Muscle layer of colon (tissue), 2 donors: ENCODE data around the gene CCDC149.

Experiments
- H3K27ac ChIP-seq: one replicate; pipeline ENCODE4 v1.7.0; 2013; ENCODE audit warnings: low read depth, mild to moderate bottlenecking, low read length, moderate library complexity
- H3K27me3 ChIP-seq, 2 donors: one replicate each; pipeline ENCODE4 v1.7.0; 2013; ENCODE audit warnings: low read length in 2 of 2, mild to moderate bottlenecking in 2 of 2; ENCODE audit not compliant: insufficient read depth in 2 of 2, control insufficient read depth in 1 of 2
- H3K36me3 ChIP-seq: one replicate; pipeline ENCODE4 v1.7.0; 2013; ENCODE audit warnings: mild to moderate bottlenecking, low read length; ENCODE audit not compliant: insufficient read depth
- H3K4me1 ChIP-seq: one replicate; pipeline ENCODE4 v1.7.0; 2013; ENCODE audit warnings: mild to moderate bottlenecking, low read length; ENCODE audit not compliant: insufficient read depth
- H3K4me3 ChIP-seq, 2 donors: one replicate each; pipeline ENCODE4 v1.7.0; 2013; ENCODE audit warnings: low read length in 2 of 2, low read depth in 1 of 2, mild to moderate bottlenecking in 1 of 2, moderate library complexity in 1 of 2
- H3K9ac ChIP-seq: one replicate; pipeline ENCODE4 v1.7.0; 2013; ENCODE audit warnings: low read length
- H3K9me3 ChIP-seq: one replicate; pipeline ENCODE4 v1.7.0; 2013; ENCODE audit warnings: mild to moderate bottlenecking, low read length
- donor health status: abdominal sarcoma.
- donor health status: Adenocarcinoma of cecum.

CCDC149 gene

DNA sequence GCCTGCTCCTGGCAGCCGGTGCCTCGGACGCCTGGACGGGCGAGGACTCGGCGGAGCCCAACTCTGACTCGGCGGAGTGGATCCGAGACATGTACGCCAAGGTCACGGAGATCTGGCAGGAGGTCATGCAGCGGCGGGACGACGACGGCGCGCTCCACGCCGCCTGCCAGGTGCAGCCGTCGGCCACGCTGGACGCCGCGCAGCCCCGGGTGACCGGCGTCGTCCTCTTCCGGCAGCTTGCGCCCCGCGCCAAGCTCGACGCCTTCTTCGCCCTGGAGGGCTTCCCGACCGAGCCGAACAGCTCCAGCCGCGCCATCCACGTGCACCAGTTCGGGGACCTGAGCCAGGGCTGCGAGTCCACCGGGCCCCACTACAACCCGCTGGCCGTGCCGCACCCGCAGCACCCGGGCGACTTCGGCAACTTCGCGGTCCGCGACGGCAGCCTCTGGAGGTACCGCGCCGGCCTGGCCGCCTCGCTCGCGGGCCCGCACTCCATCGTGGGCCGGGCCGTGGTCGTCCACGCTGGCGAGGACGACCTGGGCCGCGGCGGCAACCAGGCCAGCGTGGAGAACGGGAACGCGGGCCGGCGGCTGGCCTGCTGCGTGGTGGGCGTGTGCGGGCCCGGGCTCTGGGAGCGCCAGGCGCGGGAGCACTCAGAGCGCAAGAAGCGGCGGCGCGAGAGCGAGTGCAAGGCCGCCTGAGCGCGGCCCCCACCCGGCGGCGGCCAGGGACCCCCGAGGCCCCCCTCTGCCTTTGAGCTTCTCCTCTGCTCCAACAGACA is 113.1 kb downstream of the CCDC149 start:
- H3K9ac ChIP-seq = no peak overlapping the region

DNA sequence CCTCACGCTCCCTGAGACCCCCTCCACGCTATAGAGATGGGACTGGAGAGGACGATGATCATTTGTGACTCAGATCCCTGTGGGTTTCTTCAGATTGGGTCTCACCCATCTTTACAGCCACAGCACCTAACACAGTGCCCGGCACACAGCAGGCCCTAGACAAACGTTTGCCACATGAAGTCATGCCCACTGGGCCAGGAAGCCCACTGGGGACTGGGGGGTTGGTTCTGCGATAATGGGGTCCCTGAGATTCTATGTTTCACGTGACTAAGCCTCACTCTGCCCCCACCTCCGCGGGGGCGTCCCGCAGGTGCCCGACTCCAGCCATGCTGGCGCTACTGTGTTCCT is 113.7 kb downstream of the CCDC149 start:
- Histone ChIP-seq H3K9ac (no peak overlapping the region), H3K4me1 (peaks cover 22% of the 10 kb centered on the region), H3K27me3 (no peaks in the 10 kb centered on the region), H3K4me3 (no peak overlapping the region), H3K27ac (no peak overlapping the region), H3K36me3 (no peaks in the 10 kb centered on the region), H3K9me3 (no peaks in the 10 kb centered on the region)

More for the DNA sequence above, 113.1 kb downstream of the CCDC149 start:
- H3K4me3 ChIP-seq = peak overlapping the region in 1 of 2 donors; percentile 41
- no peak overlapping the region for H3K27ac ChIP-seq
- H3K9me3 ChIP-seq = no peaks in the 10 kb centered on the region
- H3K4me1 ChIP-seq = peaks cover 19% of the 10 kb centered on the region
- no peaks in the 10 kb centered on the region for H3K27me3 ChIP-seq
- H3K36me3 ChIP-seq = no peaks in the 10 kb centered on the region

DNA sequence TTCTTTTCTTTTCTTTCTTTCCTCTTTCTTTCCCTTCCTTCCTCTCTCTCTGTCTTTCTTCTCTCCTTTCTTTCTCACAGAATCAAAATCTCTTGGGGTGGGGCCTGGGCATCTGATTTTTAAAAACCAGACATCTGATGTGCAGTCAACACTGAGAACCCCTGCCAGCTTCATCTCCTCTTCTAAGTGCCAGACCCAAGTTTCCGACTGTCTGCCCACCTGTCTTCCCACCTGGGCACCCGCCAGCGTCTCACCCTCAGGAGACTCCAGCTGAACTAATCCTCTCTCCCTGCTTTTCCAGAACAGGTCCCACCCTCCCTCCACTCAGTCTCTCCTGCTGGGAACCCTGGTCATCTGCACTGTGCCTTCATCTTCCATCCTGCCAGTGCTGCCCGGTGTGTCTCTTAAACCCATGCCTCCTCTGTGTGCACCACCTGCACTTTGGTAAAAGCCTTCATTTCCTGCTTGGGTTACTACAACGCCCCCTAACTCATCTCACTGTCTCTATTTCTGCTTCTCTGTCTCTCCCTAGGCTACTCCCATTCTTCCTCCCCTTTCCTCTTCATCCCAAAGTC is 114.7 kb downstream of the CCDC149 start:
- Histone ChIP-seq H3K36me3 (no peaks in the 10 kb centered on the region), H3K9me3 (no peaks in the 10 kb centered on the region), H3K27ac (no peak overlapping the region), H3K9ac (no peak overlapping the region), H3K27me3 (no peaks in the 10 kb centered on the region), H3K4me1 (peaks cover 24% of the 10 kb centered on the region), H3K4me3 (no peak overlapping the region)

DNA sequence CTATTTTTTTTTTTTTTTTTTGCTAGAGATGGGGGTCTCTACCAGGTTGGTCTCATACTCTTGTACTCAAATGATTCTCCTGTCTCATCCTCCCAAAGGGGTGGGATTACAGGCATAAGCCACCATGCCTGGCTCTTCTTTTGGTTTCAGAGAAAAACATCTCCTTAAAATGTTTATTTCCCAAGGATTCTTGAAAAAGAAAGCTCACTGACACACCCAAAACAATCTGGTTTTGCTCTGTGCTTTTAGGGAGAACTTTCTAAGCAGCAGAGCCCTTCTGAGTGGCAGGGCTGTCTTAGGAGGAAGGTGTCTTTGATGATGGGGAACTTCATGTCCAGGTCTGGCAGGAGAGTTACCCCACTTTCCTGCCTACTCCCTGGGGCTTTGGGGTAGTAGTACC is 116.2 kb downstream of the CCDC149 start:
- H3K4me3 ChIP-seq = no peak overlapping the region
- no peaks in the 10 kb centered on the region for H3K36me3 ChIP-seq
- H3K4me1 ChIP-seq = peaks cover 24% of the 10 kb centered on the region
- no peak overlapping the region for H3K9ac ChIP-seq
- H3K27me3 ChIP-seq = no peaks in the 10 kb centered on the region
- H3K27ac ChIP-seq = peak overlapping the region; percentile 89
- no peaks in the 10 kb centered on the region for H3K9me3 ChIP-seq

DNA sequence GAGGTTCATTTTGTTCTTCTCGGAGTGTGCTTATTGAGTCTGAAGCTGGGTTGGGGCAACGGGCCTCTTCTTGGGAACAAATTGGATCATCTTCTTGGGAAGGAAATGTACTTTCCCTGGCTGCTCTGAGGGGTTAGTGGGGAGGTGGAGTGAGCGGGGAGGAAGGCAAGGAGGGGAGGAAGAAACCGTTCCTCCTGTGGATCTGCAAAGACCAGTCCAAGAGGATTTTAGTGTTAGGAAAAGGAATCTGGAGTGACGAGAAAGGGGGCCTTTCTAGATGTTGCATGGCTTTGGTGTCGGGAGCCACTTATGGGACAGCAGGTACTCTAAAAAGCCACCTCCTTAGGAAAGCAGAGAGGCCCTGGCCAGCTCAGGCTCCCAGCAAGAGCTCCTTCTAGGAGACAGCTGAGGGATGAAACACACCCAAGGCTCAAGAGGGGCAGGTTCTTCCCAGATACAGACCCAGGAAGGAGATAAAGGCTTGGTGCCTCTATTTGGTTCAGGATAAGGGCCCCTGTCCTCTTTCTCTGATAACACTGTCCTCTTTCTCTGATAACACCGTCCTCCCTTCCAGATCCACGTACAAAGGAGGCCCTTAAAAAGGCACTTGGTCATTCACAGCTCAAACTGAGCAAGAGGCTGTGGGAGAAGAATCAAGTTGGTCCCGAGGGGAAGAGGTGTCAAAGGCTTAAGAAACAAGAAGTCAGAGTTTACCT is 117.0 kb downstream of the CCDC149 start:
- peak overlapping the region; percentile 15 to 72 for H3K4me3 ChIP-seq

DNA sequence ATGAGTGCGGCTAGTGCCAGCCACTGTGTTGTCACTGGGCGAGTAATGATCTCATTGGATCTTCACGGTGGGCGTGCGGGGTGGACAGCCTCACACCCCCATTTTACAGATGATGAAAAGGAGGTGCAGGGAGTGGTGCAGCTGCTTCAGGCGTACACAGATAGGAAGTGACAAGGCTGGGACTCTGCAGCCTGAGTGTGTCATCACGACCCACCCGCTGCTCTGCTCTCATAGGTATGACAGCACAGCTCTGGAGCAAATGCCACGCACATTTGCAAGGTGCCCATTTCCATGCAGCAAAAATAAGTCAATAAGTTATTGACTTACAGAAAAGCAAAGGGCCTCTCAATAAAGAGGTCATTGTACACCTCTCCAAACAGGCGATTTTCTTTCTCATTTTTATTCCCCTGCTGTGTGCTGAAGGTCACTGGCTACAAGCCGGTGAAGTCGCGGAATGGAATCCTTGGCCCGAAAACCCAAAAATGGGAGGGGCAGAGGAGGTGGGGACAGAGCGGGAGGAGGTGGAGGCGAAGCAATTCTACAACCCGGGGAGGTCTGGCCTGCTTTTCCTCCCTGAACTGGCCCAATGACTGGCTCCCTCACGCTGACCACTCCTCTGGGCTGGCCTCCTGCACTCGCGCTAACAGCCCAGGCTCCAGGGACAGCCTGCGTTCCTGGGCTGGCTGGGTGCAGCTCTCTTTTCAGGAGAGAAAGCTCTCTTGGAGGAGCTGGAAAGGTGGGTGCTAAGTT is 117.8 kb downstream of the CCDC149 start, which contains the start of gene SOD3:
Gene SOD3, plus strand, starts transcription at position 658 of the 750 bp plus-strand sequence. CDS start 3,949 bp downstream, outside the sequence.
- peak within 1 kb of the TSS; percentile 89 for H3K27ac ChIP-seq
- no peaks in the 10 kb centered on the region for H3K9me3 ChIP-seq
- no peaks in the 10 kb centered on the region for H3K36me3 ChIP-seq
- H3K4me3 ChIP-seq = peak within 1 kb of the TSS; percentile 28 to 72
- no peaks in the 10 kb centered on the region for H3K27me3 ChIP-seq
- peaks cover 20% of the 10 kb centered on the region for H3K4me1 ChIP-seq
- H3K9ac ChIP-seq = peak within 1 kb of the TSS; percentile 8

More for the DNA sequence above, 117.0 kb downstream of the CCDC149 start:
- H3K27ac ChIP-seq = peak overlapping the region; percentile 89
- H3K27me3 ChIP-seq = no peaks in the 10 kb centered on the region
- H3K4me1 ChIP-seq = peaks cover 20% of the 10 kb centered on the region
- peak overlapping the region; percentile 8 for H3K9ac ChIP-seq
- H3K9me3 ChIP-seq = no peaks in the 10 kb centered on the region
- no peaks in the 10 kb centered on the region for H3K36me3 ChIP-seq

DNA sequence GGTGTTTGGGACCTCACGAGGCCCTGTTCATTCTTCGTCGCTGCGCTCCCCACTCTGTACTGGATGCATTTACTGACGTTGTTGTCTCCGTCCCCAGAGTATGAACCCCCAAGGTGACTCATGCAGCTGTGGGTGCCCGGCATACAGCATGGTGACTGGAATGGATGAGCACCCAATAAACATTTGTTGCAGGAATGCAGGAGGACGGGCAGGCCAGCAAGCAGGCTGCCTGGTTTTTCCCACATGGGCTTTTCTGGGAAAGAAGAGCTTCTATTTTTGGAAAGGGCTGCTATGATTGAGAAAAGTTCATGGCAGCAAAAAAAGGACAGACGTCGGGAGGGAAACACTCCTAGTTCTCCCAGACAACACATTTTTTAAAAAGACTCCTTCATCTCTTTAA is 118.4 kb downstream of the CCDC149 start:
- Histone ChIP-seq H3K4me3 (peak overlapping the region in 1 of 2 donors; percentile 72), H3K4me1 (peaks cover 20% of the 10 kb centered on the region), H3K9ac (peak overlapping the region; percentile 8)

DNA sequence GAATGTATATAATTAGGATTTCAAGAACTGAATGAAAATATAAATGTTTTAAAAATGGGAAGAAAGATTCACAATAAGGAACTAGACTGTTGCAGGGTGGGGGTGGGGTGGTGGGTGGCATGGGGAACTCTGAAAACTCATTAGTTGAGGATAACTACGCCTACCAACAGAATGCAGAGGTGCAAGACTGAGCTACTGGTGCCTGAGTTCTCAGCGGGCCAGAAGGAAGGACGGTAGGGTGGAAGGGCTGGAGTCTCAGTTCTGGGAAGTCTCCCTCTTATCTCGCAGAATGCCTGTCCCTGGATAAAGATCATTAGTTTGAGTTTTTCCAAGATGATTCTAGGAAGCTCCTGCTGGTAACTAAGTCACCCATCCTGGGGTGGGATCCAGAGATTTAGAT is 118.8 kb downstream of the CCDC149 start:
- H3K36me3 ChIP-seq = no peaks in the 10 kb centered on the region
- no peaks in the 10 kb centered on the region for H3K27me3 ChIP-seq
- no peaks in the 10 kb centered on the region for H3K9me3 ChIP-seq
- H3K4me1 ChIP-seq = peaks cover 20% of the 10 kb centered on the region
- peak overlapping the region; percentile 28 for H3K27ac ChIP-seq
- H3K9ac ChIP-seq = no peak overlapping the region
- peak overlapping the region in 1 of 2 donors; percentile 72 for H3K4me3 ChIP-seq

More for the DNA sequence above, 118.4 kb downstream of the CCDC149 start:
- Histone ChIP-seq H3K27ac (peak overlapping the region; percentile 89), H3K36me3 (no peaks in the 10 kb centered on the region), H3K27me3 (no peaks in the 10 kb centered on the region), H3K9me3 (no peaks in the 10 kb centered on the region)

DNA sequence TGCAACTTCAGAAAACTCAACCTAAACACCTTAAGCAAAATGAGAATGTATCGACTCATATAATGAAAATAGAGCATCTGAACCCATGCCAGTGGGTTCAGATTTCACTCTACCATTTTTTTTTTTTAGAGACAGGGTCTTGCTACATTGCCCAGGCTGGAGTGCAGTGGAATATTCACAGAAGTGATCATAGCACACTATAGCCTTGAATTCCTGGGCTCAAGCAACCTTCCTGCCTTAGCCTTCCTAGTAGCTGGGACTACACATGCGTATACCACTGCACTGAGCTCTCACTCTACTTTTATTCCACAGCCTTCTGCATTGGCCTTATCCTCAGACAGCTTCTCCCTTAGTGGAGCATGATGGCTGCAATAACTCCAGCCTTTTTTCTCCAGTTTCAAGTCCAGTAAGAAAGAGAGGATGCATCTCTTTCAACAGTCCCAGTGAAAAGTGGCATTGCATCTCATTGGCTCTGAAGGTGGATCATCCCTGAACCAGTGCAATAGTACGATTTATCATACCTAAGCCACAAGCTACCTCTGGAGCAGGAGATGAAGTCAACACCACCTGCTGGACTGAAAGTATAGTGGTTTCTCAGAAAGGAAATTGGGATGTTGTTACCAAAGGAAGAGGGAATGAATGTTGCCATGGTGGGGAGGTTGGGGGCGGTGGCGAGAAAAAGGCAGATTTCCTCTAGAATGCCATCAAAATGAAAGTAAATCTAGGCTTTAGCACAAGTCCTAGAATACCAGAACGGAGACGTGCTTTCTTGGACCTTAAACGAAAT is 119.4 kb downstream of the CCDC149 start:
- Histone ChIP-seq H3K4me3 (no peak overlapping the region), H3K9ac (no peak overlapping the region), H3K4me1 (peaks cover 20% of the 10 kb centered on the region), H3K27me3 (no peaks in the 10 kb centered on the region), H3K9me3 (no peaks in the 10 kb centered on the region), H3K27ac (no peak overlapping the region), H3K36me3 (no peaks in the 10 kb centered on the region)

DNA sequence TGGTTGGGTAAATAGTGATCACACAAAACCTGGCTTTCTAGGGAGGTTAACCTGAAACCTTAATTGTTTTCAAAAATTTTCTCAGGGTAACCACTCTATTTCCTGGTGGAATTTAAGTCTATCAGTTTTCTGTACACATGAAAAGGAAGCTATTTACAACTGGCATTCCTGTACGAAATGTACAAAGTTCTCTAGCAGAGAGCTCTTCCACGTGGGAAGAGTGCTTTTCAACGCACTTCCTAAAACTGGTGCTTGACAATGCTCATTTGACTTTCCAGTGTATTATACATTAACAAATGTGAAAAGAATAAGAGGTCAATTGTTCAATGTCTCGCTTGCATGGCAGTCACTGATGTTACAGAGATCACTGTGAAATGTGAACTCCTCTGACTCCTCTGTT is 120.3 kb downstream of the CCDC149 start:
- no peaks in the 10 kb centered on the region for H3K27me3 ChIP-seq
- no peaks in the 10 kb centered on the region for H3K9me3 ChIP-seq
- no peaks in the 10 kb centered on the region for H3K36me3 ChIP-seq
- no peak overlapping the region for H3K27ac ChIP-seq
- no peak overlapping the region for H3K4me3 ChIP-seq
- H3K9ac ChIP-seq = no peak overlapping the region
- peaks cover 20% of the 10 kb centered on the region for H3K4me1 ChIP-seq
